ENCODE measurements around the gene ZDHHC8.

ZDHHC8 gene

DNA sequence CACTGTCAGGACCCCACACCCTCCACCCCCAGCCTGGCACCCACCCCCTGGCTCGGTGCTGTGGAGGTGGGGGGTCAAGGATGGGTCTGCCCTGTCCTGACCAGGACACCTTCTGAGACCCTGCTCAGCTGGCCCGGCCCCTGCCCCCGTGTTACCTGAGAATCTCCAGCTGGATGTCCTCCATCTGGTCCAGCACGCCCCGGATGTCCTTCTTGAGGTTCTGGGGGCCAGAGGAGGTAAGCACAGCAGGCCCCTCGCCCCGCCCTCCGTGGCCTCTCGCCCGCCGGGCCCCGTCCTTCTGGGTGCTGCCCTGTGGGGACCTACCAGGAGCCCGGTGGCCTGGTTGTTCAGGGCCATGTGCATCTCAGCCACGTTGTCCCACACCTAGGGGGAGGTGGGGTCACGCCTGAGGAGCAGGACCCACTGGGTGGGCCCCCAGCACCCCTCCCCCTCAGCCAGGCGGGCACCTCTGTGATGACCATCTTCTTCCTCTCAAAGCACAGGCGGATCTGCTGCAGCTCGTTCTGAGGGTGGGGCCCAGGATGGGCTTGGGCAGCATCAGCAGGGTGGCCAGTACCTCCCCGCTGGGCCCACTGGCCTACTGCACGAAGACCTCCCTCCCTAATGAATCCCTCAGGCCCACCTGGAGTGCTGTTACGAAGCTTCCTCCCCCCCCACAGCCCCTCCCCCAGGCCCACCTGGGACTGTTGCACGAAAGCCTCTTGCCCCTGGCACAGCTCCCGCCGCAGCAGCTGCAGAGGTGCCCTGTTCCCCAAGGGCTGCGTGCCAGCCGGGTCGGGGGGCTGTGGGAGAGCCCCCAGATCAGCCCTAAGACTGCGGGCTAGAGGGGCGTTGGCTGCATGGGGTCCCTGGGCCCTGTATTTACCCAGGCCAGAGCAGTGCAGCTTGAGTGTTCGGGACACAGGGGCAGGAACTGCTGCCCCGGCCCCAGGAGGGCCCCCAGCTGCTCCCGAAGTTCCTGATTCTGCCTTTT is 17.9 kb downstream of the ZDHHC8 start:
- H3K4me2 ChIP-seq (ENCODE audit: low read length): no peak overlapping the region
- H3K4me1 ChIP-seq (ENCODE audit: low read length): no peaks in the 10 kb centered on the region
- TF ChIP-seq, protein P1, sequence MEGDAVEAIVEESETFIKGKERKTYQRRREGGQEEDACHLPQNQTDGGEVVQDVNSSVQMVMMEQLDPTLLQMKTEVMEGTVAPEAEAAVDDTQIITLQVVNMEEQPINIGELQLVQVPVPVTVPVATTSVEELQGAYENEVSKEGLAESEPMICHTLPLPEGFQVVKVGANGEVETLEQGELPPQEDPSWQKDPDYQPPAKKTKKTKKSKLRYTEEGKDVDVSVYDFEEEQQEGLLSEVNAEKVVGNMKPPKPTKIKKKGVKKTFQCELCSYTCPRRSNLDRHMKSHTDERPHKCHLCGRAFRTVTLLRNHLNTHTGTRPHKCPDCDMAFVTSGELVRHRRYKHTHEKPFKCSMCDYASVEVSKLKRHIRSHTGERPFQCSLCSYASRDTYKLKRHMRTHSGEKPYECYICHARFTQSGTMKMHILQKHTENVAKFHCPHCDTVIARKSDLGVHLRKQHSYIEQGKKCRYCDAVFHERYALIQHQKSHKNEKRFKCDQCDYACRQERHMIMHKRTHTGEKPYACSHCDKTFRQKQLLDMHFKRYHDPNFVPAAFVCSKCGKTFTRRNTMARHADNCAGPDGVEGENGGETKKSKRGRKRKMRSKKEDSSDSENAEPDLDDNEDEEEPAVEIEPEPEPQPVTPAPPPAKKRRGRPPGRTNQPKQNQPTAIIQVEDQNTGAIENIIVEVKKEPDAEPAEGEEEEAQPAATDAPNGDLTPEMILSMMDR (IDR thresholded peaks at IDR 0.05; ENCODE audit: low read depth, low read length): no peak
- TF ChIP-seq EZH2phosphoT487 (IDR thresholded peaks at IDR 0.05; ENCODE audit: low read depth): no peak
- H3K4me3 ChIP-seq (ENCODE audit: low read length): no peak overlapping the region
- no peak overlapping the region for H3K9ac ChIP-seq (ENCODE audit: low read length)
- 0 out of 2 replicates have a peak, but pooled peaks cover 4% of the 10 kb centered on the region for H4K20me1 ChIP-seq (ENCODE audit: insufficient read depth, low read length)
- H3K27ac ChIP-seq (ENCODE audit: low read length): no peak overlapping the region
- no peaks in the 10 kb centered on the region for H3K36me3 ChIP-seq (replicated peaks; ENCODE audit: low read depth, low read length)
- H3K27me3 ChIP-seq (ENCODE audit: low read depth, low read length): no peaks in the 10 kb centered on the region
- no peaks in the 10 kb centered on the region for H3K79me2 ChIP-seq (ENCODE audit: low read length)
- H3K9me3 ChIP-seq (ENCODE audit: insufficient read depth, low read length): no peaks in the 10 kb centered on the region
- H2AFZ ChIP-seq (ENCODE audit: low read depth, low read length): no peak overlapping the region

DNA sequence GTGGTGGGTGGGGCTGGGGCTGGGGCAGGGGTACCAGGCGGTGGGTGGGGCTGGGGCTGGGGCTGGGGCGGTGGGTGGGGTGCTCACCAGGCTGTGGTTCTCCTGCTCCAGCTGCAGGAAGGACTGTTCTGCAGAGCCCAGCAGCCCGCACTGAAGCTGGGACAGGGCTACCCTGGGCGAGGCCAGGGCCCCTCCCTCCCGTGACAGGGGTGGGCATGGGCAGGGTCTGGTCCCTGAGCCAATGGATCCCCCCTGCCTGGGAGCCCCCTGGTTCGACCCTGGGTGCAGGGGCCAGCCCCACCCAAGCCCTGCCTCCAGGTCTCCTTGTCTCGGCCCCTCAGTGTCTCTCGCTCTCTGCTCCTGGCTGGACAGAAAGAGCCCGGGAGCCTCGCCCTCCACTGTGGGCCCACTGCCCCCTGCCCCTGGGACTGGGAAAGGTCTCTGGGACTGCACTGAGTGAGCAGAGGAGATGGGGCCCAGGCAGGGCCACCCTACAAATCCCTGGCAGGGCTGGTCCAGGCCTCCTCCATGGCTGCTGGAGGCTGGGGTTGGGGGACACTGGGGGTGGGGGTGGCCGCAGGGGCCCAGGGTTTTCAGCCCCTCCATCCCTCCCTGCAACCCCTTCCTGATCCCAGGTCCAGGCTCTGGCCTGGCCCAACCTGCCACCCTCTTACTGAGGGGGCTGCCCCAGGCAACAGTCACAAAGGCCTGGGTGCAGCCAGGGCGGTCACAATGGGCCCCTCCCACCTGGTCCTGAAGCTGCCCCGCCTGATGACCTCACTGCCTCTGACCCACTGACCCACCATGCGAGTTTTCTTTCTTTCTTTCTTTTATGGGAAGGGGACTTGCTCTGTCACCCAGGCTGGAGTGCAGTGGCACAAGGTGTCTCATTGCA is 19.0 kb downstream of the ZDHHC8 start, which contains the start of gene CCDC188:
Gene CCDC188, minus strand, starts transcription at position 675 of the 895 bp plus-strand sequence. Its CDS starts 69 bp downstream, at position 606.
- Histone ChIP-seq H3K27me3 (ENCODE audit: low read depth, low read length) (0 out of 2 replicates have a peak, but pooled peaks cover 3% of the 10 kb centered on the region), H3K4me3 (ENCODE audit: low read length) (no peak within 1 kb of the TSS), H3K9ac (ENCODE audit: low read length) (no peak within 1 kb of the TSS), H3K4me1 (ENCODE audit: low read length) (no peaks in the 10 kb centered on the region), H3K4me2 (ENCODE audit: low read length) (no peak within 1 kb of the TSS), H3K36me3 (replicated peaks; ENCODE audit: low read depth, low read length) (no peaks in the 10 kb centered on the region), H4K20me1 (ENCODE audit: insufficient read depth, low read length) (0 out of 2 replicates have a peak, but pooled peaks cover 3% of the 10 kb centered on the region), H3K9me3 (ENCODE audit: insufficient read depth, low read length) (no peaks in the 10 kb centered on the region), H2AFZ (ENCODE audit: low read depth, low read length) (no peak within 1 kb of the TSS), H3K79me2 (ENCODE audit: low read length) (no peaks in the 10 kb centered on the region), H3K27ac (ENCODE audit: low read length) (no peak within 1 kb of the TSS)
- TF ChIP-seq, protein P1 (IDR thresholded peaks at IDR 0.05; ENCODE audit: low read depth, low read length): no peak
- TF ChIP-seq EZH2phosphoT487 (IDR thresholded peaks at IDR 0.05; ENCODE audit: low read depth): no peak

DNA sequence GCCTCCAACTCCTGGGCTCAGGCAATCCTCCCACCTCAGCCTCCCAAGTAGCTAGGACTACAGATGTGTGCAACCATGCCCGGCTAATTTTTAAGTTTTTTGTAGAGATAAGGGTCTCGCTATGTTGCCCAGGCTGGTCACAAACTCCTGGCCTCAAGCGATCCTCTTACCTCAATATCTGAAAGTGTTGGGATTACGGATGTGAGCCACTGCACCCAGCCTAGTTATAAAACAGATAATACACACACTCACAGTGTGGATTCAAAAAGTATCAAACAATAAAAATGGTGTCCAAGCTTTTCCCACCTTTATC is 19.6 kb downstream of the ZDHHC8 start:
- no peaks in the 10 kb centered on the region for H3K9me3 ChIP-seq (ENCODE audit: insufficient read depth, low read length)
- H3K9ac ChIP-seq (ENCODE audit: low read length): no peak overlapping the region
- no peak overlapping the region for H3K27ac ChIP-seq (ENCODE audit: low read length)
- no peak overlapping the region for H3K4me3 ChIP-seq (ENCODE audit: low read length)
- no peaks in the 10 kb centered on the region for H4K20me1 ChIP-seq (ENCODE audit: insufficient read depth, low read length)
- no peak overlapping the region for H2AFZ ChIP-seq (ENCODE audit: low read depth, low read length)
- H3K27me3 ChIP-seq (ENCODE audit: low read depth, low read length): 0 out of 2 replicates have a peak, but pooled peaks cover 4% of the 10 kb centered on the region
- TF ChIP-seq EZH2phosphoT487 (IDR thresholded peaks at IDR 0.05; ENCODE audit: low read depth): no peak
- TF ChIP-seq, protein P1 (IDR thresholded peaks at IDR 0.05; ENCODE audit: low read depth, low read length): no peak
- H3K36me3 ChIP-seq (replicated peaks; ENCODE audit: low read depth, low read length): no peaks in the 10 kb centered on the region
- H3K4me1 ChIP-seq (ENCODE audit: low read length): no peaks in the 10 kb centered on the region
- no peaks in the 10 kb centered on the region for H3K79me2 ChIP-seq (ENCODE audit: low read length)
- no peak overlapping the region for H3K4me2 ChIP-seq (ENCODE audit: low read length)

Data from OCI-LY3 (cell line).